Stimulated activated CD4-positive, alpha-beta T cell treated with anti-CD3 and anti-CD28 coated beads, Interleukin-4, amount 100 ng/mL, for 1 hour (primary cell): Measurements from ENCODE around the gene MYOZ3.

Experiments used
- DNase-seq: peaks from one replicate; pipeline ENCODE4 v3.0.0-alpha.2; 2020

MYOZ3 gene

GRCh38 chr5:150642991-150643710 lies 17.9 kb upstream of the MYOZ3 start:
- DNase-seq = no peak

- DNase-seq = no peak
Observed at GRCh38 chr5:150644058-150644457, 17.0 kb upstream of the MYOZ3 start.

- DNase-seq = no peak
Observed at GRCh38 chr5:150644514-150644913, 16.5 kb upstream of the MYOZ3 start.

GRCh38 chr5:150645070-150645700 lies 15.9 kb upstream of the MYOZ3 start:
- DNase-seq = no peak

- no peak for DNase-seq
Observed at GRCh38 chr5:150647275-150648251, 13.5 kb upstream of the MYOZ3 start.

- no peak for DNase-seq
Observed at GRCh38 chr5:150648294-150649107, 12.6 kb upstream of the MYOZ3 start.

GRCh38 chr5:150649108-150650020 lies 11.7 kb upstream of the MYOZ3 start:
- no peak for DNase-seq

GRCh38 chr5:150650021-150651006 lies 10.7 kb upstream of the MYOZ3 start:
- DNase-seq = no peak

- DNase-seq = no peak
Observed at GRCh38 chr5:150651382-150651781, 9.7 kb upstream of the MYOZ3 start.

- DNase-seq = no peak
Observed at GRCh38 chr5:150651924-150652671, 9.0 kb upstream of the MYOZ3 start.

- DNase-seq = no peak
Observed at GRCh38 chr5:150653145-150653761, 7.8 kb upstream of the MYOZ3 start.

- no peak for DNase-seq
Observed at GRCh38 chr5:150653762-150654556, 7.1 kb upstream of the MYOZ3 start.

GRCh38 chr5:150655221-150655620 lies 5.8 kb upstream of the MYOZ3 start:
- DNase-seq = no peak

GRCh38 chr5:150656191-150657132 lies 4.6 kb upstream of the MYOZ3 start:
- DNase-seq = peak; percentile 70

GRCh38 chr5:150658121-150658520 lies 2.9 kb upstream of the MYOZ3 start:
- DNase-seq = no peak

- no peak for DNase-seq
Observed at GRCh38 chr5:150658699-150659265, 2.3 kb upstream of the MYOZ3 start.
